Stimulated activated naive CD4-positive, alpha-beta T cell (primary cell): Measurements from ENCODE around the gene MXRA8.
"Not testable (repeated sequence)": the region's sequence is repeated elsewhere in the genome, so short reads cannot be mapped to it uniquely, and the experiment has no call there.

Experiments used
- DNase-seq, 6 experiments: peaks; one replicate each; lab custom pipeline; 2025; lab: John Stamatoyannopoulos, UW

MXRA8 gene, protein sequence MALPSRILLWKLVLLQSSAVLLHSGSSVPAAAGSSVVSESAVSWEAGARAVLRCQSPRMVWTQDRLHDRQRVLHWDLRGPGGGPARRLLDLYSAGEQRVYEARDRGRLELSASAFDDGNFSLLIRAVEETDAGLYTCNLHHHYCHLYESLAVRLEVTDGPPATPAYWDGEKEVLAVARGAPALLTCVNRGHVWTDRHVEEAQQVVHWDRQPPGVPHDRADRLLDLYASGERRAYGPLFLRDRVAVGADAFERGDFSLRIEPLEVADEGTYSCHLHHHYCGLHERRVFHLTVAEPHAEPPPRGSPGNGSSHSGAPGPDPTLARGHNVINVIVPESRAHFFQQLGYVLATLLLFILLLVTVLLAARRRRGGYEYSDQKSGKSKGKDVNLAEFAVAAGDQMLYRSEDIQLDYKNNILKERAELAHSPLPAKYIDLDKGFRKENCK

DNA sequence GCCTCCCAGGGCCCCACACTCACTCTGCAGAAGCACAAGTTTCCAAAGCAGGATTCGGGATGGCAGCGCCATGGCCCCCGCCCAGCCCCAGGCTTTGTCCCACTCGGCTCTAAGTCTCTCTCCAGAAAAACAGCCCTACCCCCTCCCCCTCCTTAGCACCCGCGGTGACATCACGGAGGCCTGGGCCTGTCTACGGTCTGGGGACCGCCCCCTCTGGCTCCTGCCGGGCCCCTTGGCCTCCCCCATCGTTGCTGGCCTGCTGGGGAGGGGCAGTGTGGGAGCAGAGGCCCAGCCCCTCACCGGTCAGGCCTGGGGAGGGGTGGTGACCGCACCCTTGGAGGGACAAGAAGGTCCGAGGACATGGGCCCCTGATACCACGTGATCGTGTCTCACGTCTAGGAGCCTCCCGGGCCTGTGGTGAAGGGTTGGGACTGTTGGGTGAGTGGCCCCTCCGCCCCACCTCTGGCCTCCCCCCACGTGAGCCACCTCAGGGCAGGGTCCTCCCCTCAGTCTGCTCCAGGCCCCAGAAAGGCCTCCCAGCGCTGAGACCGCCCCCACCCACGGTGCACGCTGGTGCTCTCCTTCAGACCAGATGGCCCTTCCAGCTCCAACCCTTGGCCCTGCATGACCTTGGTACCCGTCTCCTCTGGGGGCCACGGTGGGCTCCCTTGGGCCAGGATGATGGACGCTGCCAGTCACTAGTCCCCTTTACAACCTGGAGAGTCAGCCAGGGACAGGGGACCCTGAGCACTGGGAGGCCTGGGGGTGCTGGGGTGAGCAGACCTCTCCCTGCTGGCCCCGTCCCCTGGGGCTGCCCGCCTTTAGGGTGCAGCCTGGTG lies at the start of gene MXRA8:
Gene MXRA8 (minus strand): TSS at position 123 of the 839 bp plus-strand sequence. CDS start 51 bp downstream, at position 72.
- DNase-seq, result no peak

DNA sequence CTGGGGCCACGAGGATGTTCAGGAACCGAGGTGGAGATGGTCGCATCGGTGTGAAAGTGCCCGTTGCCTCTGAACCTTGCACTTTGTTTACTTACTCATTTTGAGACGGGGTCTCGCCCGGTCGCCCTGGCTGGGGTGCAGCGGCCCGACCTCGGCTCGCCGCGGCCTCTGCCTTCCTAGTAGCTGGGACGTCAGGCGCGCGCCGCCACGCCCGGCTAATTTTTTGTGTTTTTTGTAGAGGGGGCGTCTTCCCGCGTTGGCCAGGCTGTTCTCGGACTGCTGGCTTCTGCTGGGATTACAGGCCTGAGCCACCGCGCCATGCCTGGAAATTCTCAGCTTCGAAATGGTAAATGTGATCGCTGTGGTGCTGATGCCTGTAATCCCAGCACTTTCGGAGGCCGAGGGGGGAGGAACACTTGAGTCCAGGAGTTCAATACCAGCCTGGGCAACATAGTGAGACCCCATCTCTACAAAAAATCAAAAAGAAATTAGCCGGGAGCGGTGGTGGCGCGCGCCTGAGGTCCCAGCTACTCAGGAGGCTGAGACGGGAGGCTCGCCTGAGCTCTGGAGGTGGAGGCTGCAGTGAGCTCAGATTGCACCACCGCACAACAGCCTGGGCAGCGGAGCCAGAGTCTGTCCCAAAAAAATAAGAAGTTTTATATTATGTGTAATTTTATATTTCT lies 49.4 kb upstream of the MXRA8 start:
- DNase-seq, result peak in 1 of 6 experiments; percentile 42

DNA sequence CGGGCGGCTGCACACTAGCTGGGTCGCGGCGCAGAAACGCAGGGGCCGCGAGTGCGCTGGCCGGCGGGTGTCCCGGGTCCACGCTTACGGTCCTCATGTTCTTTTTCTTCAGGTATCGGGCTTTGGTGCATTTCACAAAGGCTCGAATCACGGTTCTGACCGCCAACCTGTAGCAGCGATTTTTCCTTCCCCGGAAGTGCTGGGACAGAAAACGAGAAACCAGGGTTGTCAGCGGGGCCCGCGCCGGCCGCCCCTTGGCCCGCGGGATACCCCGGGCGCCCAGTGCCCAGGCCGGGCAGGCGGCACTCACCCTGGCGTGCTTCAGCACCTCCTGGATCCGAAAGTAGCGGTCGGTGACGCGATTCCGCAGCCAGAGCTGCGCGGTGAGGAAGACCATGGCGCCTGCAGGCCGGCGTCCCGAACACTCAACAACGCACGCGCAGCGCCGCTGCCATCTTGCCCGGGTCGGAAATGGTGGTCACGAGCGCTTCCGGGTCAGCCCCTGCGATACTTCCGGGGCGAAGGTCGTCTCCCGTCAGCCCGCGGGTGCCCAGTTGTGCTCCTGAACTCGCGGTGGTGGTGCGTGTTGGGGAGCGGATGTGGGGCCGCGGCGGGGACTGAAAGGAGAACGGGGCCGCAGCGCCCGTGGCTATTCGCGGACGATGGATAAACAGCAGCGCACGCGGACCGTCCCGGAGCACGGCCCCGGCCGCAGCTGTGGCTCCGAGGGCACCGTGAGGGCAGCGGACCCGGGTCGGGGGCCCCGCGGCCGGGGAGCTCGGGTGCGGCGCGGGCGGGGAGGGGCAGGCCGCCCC lies 48.7 kb upstream of the MXRA8 start, which contains the start of gene MRPL20:
Gene MRPL20 (minus strand): TSS at position 473 of the 815 bp plus-strand sequence. CDS start 76 bp downstream, at position 397.
- peak; percentile 90 to 94 (median 94) for DNase-seq

DNA sequence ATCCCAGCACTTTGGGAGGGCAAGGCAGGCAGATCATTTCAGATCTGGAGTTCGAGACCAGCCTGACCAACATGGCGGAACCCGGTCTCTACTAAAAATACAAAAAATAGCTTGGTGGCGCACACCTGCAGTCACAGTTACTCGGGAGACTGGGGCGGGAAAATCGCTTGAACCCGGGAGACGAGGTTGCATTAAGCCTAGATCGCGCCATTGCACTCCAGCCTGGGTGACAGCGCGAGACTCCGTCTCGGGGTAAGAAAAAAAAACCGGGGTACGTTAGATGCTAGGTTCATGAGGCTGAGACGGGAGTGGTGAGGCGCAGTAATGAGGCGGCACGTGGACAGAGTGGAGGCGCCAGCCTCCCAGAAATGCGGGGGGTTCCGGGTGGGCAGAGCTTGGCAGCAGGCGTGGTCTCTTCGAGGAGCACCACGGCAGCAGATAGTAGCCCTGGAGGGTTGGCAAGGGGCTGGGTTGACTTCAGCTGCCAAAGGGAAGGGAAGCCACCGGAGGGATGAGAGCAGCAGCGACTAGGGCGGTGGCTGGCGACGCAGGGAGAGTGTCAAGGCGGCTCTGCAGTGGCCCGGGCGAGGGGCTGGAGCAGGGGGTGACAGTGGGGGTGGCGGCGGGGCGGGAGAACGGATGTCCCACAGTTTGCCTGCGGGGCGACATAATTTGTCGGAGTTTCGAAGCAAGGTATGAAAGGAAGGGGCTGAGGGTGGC lies 47.9 kb upstream of the MXRA8 start:
- no peak for DNase-seq

DNA sequence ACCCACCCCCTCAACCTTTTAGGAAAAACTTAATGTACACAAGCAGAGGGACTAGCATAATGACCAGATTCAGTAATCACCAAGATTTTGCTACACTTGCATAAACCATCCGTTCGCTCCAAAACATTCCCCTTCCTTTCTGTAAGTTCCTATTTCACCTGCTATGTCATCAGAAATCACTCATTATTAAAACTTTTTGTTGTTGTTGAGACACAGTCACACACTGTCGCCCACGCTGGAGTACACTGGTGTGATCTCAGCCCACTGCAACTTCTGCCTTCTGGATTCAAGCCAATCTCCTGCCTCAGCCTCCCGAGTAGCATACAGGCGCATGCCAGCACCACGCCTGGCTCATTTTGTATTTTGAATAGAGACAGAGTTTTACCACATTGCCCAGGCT lies 45.3 kb upstream of the MXRA8 start:
- no peak for DNase-seq

DNA sequence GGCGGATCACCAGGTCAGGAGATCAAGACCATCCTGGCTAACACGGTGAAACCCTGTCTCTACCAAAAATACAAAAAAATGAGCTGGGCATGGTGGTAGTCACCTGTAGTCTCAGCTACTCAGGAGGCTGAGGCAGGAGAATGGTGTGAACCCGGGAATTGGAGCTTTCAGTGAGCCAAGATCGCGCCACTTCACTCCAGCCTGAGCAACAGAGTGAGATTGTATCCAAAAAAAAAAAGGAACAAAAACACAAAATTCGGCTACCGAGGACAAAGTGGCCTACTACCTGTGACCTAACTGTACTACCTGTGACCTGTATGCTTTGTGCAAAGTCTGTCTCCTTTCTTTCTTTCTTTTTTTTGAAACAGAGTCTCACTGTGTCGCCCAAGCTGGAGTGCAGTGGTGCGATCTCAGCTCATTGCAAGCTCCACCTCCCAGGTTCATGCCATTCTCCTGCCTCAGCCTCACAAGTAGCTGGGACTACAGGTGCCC lies 44.6 kb upstream of the MXRA8 start:
- not testable (repeated sequence) for DNase-seq

DNA sequence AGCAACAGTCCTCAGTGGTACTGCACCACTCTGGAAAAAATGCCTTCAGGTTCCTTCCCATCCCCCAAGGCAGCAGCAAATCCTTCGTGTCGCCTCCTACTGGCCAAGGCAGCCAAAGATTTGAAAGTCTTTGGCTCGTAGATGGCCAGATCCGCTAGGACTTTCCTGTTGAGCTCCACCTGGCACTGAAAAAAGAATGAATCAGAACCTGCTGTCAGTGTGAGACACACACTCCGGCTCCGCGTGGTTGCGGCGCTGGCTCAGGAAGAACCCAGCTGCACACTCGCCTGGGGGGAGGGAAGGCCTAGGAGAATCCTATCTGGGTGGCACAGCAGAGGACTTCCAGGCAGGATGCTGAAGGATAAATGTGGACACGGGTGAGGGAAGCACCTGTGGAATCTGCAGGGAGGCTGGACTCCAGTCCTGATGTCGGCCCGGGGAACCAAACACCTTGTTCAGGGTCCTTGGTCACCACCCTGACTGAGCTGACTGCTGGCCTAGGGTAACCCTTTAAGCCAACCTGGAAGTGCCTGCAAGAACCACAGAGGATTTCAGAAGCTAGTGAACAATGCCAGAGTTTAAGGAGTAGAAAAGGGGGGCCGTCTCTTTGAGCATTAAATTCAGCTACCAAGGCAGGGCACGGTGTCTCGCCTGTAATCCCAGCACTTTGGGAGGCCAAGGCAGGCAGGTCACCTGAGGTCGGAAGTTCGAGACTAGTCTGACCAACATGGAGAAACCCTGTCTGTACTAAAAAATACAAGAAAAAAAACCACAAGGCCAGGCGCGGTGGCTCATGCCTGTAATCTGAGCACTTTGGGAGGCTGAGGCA lies 43.9 kb upstream of the MXRA8 start:
- DNase-seq, result peak in 2 of 6 experiments; percentile 13 to 20

DNA sequence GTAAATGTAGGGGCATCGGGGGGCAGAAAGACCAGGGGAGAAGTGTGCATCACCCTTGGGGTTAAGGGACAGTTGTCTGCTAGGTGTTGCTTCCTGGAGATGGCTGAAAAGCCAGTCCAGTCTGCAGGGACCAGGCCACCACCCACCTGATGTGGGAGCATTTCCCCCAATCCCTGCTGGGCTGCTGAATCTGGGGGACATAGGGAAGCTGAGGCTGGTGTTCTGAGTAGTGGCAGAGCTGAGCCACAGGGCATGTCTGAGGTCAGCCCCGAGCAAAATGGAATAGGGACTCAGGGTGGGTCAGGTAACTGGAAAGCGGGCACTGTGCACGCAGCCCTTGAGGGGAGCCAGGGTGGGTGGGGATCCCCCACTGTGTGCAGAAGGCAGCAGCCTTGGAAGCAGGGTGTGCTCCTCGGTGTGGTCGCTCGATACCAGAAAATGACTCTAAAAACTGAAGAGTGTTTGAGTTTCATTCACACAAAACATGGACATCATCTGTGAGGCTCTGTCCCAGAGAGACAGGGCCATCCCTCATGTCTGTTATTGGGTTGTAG lies 43.2 kb upstream of the MXRA8 start:
- DNase-seq, result no peak

DNA sequence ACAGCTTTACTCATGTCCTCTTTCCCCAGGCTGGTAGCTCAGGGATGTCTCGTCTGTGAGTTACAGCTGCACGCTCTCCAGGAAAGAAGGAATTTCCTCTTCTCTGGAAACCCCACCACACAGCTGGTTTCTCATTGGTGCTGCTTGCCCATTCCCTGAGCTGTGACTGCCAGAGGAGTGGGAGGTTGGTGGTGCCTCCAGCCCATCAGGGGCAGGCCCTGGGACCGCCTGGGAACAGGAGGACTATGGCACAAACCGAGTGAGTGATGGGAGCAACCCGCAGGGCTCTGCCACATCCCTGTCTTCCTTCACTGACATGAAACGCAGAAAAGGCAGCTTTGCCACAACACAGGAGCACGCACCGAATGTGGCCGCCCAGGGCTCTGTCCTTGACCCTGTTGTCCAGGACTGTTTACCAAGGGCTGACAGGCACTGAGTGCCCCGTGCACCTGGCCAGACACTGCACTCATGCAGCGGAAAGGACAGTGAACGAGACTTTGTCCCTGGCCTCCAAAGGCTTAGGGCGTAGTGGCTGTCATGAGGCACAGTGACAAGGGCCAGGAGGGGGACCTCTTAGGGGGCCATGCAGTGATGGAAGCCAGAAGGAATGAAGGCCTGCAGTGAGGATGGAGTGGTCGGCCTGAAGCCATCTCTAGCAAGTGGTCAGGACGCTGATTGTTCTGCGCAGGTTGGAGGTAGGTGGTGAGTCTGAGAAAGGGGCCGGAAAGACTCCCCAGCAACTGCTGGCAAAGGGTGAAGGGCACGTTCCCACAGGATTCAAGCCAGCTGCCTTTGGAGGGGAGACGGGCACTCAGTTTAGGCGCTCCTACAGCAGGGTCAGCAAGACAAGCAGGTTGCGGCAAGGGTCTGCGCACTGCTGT lies 42.5 kb upstream of the MXRA8 start:
- no peak for DNase-seq

DNA sequence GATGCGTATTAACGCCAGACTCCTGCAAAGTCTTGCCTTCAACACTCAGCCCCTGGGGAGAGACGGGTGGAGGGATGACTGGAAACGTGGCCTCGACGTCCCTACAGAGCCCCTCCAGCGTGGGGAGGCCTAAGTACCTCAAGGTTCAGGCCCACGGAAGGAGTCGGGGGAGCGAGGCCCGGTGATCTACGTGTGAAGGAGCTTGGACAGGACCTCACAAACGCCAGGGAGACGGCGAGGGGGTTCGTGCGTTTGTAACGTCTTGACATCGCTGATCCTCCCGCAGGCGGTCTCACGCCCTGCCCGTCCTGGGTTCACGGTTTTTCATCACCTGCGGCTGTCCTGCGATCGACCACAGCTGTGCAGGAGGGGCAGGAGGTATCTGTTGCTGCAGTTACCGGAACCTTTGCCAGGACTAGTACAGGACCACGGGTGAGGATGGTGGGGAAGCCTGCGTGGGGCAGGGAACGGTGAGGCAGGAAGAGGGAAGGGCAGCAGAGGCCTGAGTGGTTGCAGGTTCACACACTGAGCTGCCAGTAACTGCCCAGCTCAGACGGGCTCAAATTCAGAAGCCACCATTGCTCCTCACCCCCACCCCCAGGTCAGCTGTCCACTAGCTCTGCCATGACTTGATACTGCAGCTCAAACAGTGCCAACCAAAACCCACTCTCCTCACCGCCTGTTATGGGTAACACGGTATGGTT lies 41.7 kb upstream of the MXRA8 start:
- DNase-seq, result peak in 1 of 6 experiments; percentile 36

DNA sequence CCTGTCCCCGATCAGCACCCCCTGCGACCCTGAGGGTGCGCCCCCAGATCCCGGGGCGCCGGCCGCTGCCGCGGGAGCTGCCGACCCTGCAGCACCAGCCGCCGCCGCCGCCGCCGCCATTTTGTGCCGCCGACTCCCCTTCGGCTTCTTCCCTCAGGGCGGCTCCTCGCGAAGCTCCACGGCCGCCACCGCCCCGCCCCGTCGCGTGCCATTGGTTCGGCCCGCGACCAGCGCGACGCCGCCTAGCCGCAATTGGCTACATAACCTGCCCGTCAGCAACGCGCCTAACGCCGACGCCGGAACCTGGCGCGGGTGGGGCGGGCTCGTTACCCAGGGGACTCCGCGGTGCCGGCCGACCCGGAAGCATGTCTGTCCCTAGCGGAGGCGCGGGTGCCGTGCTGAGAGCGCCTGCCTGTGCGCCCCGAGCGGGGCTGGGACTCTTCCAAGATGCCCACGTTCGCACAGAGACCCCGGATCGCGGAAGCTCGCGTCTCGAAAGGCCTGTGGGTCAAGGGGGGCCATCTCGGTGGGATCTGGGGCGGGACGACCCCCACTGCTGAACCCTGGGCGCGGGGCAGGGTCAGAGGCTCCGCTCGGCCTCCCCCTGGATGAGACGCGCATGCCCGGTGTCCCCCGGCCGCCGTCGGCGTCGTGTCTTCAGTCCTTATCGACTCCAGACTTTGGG lies 41.0 kb upstream of the MXRA8 start, which contains the start of gene CCNL2:
Gene CCNL2 (minus strand): TSS at position 149 of the 685 bp plus-strand sequence. CDS start 29 bp downstream, at position 120.
- DNase-seq, result peak; percentile 97 to 99 (median 98)

DNA sequence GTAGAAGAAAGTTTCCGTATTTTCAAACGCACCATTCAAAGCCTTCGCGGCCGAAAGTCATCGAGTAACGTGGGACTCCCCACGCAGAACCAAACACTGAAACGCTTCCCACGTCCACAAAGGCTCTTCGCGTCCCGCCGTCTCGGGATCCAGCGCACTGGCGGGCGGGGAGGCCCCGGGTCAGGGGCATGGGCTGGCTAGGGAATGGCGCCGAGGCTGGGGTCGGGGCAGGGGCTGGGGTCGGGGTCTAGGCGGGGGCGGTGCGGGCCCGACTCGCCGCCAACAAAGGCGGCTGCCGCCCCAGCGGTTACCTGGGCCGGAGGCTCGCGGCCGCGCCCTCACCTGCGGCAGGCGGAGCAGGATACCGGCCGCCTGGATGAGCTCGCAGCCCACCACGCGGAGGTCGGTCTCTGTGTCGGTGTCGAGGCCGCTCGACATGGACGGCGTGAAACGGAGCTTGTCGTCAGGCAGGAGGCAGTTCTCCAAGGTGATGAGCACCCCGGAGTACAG lies 40.4 kb upstream of the MXRA8 start:
- no peak for DNase-seq

DNA sequence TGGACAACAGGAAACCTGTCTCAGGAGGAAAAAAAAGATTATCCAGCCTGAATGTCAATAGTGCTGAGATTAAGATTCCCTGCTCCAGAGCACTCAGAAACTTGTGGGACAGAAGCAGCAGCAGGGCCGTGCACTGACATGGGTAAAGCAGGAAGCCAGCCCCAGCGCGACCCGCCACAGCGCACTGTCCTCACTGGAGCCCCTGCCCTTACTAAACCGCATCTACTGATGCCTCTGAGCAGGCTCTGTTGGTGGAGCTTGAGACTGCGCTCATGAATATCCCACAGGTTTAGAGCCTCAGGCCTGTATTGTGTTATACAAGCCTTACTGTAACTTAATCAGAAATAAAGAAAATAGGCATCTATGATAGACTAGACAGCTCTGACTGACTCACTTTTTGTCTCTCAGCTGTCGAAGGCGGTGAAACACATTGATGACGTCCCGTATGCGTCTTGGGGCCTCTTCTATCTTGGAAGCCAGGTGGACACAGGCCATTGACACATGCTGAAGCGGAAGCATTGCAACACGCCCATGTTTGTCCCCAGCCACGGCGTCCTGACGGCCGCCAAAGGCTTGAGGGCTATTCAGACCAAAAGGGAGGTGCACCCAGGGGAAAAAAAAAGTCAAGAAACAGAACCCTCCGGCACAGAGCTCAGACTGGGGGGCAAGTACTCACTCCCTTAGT lies 39.6 kb upstream of the MXRA8 start:
- DNase-seq, result no peak

DNA sequence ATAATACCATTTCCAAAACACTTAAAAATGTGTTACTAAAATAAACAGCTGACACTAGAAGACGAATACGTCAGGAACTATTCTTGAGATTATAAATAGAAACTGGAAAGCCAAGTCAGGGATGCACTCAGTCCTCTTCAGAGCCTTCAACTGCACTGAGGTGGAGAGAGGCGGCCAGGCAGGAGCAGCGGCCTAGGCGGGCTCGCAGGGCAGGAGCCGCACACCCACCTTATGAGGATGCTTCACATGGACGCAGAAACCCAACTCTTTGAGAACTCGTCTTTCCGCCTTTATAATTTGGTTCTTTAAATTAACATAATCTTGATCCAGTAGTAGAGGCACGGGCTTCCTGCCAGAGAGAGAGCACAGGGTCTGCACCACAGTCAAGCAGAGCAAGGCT lies 36.8 kb upstream of the MXRA8 start:
- DNase-seq, result no peak

DNA sequence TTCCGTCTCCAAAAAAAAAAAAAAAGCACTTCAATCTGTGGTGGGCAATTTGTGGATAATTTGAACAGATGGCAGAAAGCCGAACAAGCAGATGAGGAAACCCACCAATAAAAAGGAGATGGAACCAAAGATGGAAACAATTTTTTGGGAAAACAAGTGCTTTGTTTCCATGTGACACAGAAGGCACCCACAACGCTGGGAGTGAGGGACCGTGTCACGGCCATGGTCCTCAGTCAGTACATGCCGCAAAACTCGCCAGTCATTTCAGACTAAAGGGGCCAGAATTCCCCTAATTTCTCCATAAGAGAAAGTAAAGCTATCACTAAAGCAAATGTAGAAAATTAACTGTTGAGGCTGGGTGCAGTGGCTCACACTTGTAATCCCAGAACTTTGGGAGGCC lies 35.8 kb upstream of the MXRA8 start:
- DNase-seq, result no peak

DNA sequence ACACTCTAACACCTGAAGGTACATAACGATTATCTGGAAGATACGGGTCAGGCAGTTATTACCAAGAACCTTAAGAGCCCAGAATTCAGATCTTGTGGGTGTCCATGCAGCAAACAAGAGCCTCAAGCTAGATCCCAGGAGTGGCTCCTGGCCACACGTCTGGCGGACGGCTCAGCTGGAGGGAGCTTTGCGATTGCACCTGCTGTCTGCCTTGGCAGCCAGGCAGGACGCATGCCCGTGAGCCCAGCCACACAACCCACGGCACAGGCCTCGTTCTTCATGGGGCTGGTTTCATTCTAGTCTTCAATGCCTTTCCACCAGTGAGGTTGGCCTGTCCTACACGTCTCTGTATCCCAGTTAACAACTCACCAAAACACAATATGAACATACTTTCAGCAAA lies 35.1 kb upstream of the MXRA8 start:
- no peak for DNase-seq
